GM21526 (cell line): ENCODE results near the gene NHERF2.
"Not testable (repeated sequence)": the region's sequence is repeated elsewhere in the genome, so short reads cannot be mapped to it uniquely, and the experiment has no call there.

Experiments
- ATAC-seq: cut with Tn5 transposase; IDR thresholded peaks from one replicate; pipeline ENCODE4 v1.9.1; 2021; ENCODE audit warnings: moderate library complexity; ENCODE audit not compliant: unreplicated experiment, low FRiP score

The NHERF2 gene

DNA sequence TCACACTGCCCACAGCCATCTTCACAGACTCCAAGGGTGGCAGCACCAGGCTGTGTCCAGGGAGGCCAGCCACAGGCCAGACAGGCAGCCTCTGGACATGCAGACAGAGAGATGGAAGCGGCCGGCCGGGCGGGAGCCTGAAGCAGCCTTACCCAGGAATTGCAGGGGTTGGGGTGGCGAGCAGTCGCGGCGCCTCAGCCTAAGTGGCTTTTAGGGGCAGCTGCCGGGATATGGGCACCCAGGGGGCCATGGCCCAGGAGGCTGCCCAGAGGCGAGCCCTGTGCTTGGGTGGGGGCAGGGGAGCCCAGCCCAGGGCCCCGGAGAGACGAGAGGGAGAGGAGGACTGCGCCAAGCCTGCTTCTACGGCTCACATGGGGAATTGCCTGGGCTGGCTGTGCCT, 1.5 kb upstream of the NHERF2 start:
- no peak for ATAC-seq

DNA sequence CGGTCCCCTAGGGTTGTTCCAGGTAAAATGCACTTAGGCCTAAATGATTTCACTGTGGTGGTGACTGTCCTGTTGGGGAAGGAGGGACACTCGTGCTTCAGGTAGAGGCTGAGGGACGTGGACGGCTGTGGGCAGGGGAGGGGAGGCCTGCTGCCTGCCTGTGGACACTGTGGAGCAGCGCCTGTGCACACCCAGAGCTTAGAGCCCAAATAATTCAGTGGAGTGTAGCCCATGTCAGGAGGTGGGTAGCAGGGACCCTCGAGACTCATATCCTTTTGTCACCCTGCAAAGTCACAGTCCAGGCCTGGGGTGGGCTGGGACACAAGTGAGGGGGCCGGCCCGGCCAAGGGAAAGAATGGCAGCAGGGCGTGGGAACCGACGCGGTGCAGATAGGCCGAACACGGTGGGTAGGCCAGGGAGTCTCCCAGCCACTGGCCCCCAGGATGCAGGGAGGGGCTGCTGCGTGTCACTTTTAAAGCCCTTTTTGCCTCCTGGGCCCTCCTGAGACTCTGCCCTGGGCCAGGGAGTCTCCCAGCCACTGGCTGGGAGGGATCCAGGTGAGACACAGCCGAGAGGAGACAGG, 733 bp upstream of the NHERF2 start:
- no peak for ATAC-seq

DNA sequence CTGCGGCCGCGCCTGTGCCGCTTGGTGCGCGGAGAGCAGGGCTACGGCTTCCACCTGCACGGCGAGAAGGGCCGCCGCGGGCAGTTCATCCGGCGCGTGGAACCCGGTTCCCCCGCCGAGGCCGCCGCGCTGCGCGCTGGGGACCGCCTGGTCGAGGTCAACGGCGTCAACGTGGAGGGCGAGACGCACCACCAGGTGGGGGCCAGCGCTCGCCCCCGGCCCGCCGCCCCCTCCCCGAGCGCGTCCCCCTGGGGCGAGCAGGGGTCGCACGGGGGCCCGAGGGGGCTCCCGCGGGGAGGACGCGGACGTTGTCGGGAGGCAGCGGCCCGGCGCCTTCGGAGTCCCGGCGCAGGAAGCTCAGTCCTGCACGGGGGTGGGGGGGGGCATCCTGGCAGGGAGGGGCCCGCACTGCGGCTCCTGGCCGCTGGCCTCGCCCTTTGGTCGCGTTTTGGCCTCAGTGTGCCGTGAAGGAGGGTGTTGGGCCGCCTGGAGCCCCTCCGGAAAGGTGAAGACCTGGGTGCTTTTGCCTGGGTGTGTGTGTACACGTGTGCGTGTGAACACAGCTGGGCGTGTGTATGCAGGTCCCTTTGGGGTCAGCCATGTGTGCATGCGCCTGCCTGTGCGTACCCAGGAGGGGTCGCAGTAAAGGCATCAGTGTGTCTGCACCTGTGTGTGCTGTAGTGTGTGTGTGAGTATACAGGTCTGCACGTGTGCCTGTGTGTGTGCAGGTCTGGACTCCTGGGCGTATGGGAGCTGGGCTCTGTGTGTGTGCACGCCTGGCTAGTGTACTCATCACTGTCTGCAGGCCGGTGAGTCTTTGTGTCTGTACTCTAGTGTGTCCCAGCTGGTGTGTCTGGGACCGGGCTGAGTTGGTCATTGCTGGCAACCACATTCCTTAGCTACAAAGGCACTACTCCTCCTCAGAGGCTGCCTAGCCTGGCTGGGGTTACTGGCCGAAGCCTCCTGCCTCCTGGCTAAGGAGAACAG, 615 bp downstream of the NHERF2 start:
- no peak for ATAC-seq

DNA sequence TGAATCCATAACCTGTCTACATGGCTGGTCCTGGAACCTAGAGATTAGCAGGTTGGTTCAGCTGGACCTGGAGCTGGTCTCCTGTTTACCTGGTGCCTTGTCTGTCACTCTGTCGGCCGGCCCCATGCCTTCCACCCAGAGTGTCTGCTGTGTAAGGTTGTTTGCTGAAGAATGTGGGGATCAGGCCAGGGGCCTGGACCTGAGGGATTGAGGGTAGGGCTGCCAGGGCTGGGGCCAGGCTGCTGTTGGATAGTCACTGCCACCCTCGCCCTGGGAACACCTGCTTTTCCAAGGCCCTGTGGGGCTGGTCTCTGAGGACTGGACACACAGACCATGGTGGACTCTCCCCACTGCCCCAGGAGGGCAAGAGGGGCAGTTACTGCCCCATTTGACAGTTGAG, 1.4 kb downstream of the NHERF2 start:
- ATAC-seq: no peak

DNA sequence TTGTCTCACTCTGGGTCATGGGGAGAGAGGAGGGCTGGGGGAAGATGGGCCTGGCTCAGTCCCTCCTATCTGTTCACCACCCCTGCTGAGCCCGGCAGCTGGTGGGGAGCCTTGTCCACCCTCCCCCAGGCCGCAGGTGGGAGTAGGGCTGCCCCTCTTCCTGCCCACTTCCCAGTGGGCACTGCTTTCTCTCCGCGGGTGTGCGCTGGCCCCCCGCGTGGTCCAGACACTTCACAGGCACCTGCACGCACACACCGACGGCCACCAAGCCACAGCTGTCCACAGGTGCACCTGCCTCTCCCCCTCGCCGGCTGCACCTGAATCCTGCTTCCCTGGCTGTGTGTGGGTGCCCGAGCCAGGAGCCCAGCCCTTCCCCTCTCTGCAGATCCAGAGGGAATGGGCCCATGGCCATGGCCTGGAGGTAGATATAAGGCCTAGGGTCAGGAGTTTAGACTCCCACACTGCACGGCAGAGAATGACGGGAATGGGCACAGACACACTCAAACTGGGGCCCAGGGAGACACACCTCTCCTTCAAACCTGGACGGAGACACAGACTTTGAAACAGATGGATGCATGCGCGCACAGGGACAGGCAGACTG, 2.0 kb downstream of the NHERF2 start:
- no peak for ATAC-seq

DNA sequence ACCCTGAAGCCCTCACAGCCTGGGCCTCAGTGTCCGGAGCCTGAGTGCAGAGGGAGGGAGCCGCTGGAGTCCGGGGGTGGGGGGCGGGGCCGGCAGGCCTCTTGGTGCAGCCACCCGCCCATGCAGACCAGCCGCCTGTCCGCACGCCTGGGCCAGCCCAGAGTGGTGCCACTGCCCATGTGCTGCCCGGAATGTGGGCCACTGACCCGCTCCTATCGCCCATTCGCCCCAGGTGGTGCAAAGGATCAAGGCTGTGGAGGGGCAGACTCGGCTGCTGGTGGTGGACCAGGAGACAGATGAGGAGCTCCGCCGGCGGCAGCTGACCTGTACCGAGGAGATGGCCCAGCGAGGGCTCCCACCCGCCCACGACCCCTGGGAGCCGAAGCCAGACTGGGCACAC, 2.6 kb downstream of the NHERF2 start:
- no peak for ATAC-seq

DNA sequence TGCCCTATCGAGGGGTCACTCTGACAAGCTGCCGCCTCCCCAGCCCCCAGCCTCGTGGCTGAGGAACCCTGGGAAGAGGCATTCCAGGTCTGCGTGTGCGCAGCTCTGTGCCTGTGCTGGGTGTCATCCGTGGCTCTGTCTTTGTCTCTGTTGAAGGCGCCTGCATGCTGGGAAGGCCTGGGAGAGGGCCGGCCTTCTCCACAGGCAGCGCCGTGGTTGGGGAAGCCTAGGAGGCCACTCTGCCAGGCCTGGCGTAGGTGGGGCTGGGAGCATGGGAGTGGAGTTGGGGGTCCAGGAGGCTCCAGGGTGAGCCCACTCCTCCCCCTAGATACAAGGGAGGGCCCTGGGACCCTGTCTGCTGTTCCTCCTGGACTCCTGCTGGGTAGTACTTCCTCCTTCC, 3.3 kb downstream of the NHERF2 start:
- no peak for ATAC-seq

DNA sequence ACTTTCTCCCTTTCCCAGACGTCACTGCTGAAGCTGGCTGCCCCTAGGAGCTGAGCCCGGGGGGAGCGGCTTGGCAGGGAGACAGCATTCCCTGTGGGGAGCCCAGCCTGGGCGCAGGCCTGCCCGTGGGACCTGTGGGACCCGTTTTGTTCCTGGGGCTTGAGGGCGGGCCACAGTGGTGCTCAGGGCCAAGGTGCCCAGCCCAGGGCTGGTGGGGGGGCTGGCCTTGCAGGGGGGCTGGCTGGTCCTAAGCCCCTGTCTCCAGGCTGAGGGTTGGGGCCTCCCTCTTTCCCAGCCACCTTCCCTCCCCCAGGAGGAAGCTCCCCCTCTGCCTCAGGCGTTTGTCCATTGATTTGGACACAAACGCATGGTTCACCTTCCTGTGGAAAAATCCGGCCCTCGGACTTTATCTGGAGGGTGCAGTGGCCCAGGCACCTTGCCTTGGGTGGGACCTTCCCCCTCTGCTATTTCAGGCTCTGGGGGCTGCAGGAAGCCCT, 4.4 kb downstream of the NHERF2 start:
- no peak for ATAC-seq

DNA sequence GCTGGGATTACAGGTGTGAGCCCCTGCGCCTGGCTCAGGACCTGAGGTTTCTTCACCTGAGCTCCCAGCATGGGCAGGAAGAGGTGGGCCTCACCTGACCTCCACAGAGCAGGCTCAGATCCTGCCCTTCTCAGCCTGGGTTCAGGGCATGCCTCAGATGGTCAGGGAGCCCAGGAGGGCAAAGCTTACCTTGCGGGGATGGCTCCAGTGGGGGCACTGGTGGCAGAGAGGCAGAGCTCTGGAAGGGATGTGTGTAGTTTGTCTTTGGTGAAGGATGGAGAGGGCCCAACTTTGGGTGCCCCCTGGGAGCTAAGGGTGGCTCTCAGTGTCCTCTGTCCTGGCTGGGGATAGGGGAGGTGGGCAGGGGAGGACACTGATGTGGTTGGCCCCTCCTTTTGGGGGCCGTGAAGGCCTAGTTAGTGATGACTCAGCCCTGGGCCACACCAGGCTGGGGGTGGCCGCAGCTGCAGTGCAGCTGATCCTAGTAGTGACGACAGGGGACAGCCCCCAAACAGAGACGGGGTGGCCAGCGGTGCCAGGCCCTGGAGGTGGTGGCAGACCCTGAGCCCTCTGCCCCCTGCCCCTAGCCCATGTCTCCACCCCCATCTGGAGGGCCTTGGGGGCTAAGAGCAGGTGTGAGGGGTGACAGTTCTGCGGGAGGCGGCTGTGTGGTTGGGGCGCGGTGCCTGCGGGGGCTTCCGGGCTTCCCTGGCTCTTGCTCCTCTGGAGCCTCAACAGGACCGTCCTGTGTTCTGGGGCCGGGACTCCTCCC, 5.8 kb downstream of the NHERF2 start:
- ATAC-seq: no peak

DNA sequence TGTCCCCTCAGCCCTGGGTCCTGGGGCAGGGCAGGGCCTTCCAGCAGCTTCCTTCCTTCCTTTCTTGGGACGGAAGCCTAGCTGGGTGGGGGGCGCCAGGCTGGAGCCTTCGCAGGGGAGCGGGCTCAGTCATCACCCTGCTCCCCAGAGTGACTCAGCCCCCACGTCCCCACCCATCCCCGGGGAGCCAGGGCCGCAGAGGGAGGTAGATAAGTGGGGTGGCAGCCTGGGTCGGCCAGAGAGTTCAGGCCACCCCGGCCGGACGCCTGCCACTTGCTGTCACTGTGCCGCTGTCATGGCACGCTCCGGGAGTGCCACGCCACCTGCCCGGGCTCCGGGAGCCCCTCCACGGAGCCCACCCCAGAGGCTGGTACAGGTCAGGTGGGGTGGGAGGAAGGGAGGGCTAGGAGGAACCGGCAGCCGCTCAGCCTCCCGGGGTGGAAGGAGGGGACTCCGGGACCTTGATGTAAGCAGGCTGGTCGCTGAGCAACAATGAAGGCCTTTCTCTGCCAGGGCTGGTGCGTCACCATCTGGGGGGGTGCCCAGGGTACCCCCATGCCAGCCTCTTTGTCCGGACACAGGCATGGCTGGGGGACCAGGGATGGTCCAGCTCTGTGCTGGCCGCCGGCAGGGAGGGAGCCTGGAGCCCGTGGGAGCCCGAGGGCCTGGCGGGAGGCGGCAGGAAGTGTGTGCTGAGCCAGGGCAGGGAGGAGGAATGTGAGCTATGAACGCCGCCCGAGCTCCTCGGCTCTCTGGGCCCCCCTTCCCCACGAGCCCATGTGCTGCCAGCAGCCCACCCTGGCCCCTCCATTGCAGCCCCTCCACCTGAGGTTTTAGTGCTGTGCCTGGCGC, 6.6 kb downstream of the NHERF2 start:
- ATAC-seq: no peak

DNA sequence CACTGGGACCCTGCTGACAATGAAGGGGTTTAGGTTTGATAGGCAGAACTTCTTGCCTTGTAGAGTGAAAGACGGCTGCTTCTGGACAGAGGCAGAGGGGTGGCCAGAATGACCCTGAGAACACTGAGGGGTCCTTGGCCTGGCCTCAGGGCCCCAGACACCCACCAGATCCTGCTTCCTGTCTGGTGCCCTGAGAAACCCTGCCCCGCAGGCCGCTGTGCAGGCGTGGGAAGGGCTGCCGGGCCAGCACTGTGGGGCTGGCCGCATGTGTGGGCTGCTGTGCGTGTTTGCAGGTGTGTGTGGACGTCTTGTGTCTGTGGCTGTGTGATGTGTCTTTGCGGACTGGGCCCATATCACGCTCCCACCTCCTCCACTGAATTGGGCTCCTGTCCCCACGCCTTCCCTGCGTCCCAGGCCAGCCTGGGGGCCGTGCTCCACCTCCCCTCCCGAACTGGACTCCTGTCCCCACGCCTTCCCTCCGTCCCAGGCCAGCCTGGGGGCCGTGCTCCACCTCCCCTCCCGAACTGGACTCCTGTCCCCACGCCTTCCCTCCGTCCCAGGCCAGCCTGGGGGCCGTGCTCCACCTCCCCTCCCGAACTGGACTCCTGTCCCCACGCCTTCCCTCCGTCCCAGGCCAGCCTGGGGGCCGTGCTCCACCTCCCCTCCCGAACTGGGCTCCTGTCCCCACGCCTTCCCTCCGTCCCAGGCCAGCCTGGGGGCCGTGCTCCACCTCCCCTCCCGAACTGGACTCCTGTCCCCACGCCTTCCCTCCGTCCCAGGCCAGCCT, 7.4 kb downstream of the NHERF2 start:
- ATAC-seq: not testable (repeated sequence)

DNA sequence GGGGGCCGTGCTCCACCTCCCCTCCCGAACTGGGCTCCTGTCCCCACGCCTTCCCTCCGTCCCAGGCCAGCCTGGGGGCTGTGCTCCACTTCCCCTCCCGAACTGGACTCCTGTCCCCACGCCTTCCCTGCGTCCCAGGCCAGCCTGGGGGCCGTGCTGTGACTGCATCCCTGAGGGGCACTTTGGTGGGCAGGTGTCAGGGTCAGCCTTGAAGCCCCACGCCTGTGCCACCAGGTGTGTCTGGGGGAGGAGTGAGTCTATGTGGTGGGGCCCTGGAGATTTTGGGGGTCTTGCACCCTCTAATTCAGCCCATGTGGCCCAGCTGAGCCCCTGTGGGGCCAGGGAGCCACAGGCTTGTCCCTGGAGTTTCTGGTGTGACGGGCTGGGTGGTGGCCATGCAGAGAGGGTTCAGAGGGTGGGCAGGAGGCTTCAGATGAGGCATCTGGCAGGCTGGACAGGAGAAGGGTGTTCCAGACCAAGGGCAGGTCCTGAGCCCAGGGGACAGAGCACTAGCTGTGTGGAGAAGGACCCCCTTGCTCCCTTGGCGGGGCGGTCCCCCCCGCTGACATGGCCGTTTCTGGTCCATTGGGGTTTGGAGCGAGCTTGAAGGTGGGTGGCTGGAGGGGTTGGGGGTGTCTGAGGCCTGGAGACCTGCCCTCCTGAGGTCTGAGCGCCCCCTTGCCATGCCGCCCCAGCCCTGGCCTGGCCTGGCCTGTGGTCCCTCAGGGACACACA, 8.2 kb downstream of the NHERF2 start:
- ATAC-seq: no peak

DNA sequence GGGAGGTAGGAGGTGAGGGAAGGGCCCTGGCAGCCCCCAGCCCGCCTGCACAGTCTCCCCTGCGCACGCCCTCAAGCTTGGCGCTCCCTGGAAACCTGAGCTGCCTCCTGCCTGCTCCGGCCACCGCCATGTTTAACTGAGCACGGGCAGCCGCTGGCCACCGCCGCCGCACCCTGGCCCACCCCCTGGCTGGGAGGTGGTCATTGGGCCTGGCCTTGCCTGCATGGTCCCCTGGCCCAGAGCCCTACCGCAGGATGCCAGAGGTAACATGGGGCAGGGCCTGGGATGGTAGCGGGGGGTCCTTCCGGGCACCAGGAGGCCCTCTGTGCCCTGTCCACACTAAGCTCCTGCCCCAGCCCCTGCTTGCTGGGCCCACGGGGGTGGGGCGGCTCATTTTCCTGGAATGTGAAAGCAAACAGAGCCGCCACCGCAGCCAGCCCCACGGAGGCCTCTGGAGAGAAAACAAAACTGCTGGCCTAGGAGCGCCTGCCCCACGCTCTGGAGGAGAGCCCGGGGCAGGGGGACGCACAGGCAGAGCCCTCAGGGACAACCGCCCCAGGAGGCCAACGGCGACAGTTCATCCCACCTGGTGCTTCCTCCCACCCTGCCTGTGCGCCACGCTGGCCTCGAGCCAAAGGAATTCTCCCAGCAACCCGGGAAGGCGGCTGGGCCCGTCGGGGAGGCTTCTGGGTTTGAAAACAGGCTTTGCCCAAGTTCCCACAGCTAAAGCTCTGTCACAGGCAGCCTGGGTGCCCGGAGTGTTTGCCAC, 8.9 kb downstream of the NHERF2 start:
- no peak for ATAC-seq

DNA sequence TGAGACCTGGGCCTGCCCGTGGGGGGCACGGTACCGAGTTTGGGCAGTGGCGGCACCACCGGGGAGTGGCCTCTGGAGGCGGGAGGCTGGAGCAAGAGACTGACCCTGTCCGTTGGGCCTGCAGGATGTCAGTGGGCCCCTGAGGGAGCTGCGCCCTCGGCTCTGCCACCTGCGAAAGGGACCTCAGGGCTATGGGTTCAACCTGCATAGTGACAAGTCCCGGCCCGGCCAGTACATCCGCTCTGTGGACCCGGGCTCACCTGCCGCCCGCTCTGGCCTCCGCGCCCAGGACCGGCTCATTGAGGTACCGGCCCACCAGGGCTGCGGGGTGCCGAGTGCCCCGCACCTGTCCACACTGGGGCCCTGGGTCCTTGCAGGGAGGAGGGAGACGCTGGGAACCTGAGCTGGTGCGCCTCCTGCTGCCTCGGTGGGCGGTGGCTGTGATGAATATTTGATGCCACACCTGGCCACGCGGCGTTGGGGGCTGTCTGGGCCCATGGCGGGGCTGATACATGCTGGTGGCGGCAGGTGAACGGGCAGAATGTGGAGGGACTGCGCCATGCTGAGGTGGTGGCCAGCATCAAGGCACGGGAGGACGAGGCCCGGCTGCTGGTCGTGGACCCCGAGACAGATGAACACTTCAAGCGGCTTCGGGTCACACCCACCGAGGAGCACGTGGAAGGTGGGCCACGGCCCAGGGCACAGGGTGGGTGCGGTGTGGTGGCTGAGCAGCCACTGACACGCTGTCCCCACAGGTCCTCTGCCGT, 9.7 kb downstream of the NHERF2 start:
- no peak for ATAC-seq

DNA sequence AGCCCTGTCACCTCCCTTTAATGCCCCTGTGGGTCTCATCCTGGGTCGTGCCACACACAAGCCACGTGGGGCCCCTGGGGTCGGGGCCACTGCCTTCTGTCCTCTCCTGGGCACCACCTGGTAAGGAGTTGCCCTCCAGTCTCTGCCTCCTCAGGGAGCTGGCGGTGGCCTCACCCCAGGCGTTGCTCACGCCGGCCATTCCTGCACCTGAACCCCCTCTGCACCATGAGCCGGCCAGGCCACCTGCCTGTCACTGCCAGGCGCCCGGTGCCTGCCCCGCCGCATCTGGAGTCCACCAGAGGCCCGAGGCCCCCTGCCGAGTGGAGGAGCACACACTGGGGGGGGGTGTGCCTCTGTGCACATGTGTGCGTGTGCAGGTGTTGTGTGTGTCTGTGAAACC, 10.4 kb downstream of the NHERF2 start:
- no peak for ATAC-seq

DNA sequence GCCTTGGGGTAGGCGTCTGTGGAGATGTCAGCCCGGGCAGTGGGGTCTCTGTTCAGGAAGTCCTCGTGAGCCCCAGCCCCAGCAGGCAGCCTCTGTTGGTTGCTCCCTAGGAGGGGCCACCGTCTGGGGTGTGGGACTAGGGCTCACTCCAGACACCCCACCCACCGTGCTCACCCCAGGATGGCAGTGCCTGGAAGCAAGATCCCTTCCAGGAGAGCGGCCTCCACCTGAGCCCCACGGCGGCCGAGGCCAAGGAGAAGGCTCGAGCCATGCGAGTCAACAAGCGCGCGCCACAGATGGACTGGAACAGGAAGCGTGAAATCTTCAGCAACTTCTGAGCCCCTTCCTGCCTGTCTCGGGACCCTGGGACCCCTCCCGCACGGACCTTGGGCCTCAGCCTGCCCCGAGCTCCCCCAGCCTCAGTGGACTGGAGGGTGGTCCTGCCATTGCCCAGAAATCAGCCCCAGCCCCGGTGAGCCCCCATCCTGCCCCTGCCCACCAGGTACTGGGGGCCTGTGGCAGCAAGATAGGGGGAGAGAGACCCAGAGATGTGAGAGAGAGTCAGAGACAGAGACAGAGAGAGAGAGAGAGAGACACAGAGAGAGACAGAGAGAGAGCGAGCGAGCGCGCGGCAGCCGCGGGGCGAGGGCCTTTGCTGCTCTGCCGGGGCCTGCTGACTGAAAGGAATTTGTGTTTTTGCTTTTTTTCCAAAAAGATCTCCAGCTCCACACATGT, 11.1 kb downstream of the NHERF2 start:
- ATAC-seq: no peak
